A549 (cell line): Measurements from ENCODE around the gene HOXD12. TPM values are rescaled to one million over a fixed set of nuclear protein-coding genes. Genes with fewer than 3 reads are reported as not detected.

Source experiments
- ATAC-seq, 2 experiments: fragments of 200-7000 bp in 1 of 2; fragments of >200 bp in 1 of 2; cut with Nextera tagmentation in 1 of 2; cut with Tn5 transposase in 1 of 2; 3 replicates each; pipeline versions ENCODE4 v1.8.0 to v1.9.1; 2018 to 2020; ENCODE audit warnings: mild to moderate bottlenecking in 1 of 2, moderate library complexity in 1 of 2
- CTCF ChIA-PET: fragments of 300-600 bp; sonication (Branson Sonifier 250); formaldehyde crosslinking; extraction: SDS; loops from one replicate; lab custom pipeline; 2021; ENCODE audit warnings: antibody characterized with exemption, inconsistent platforms; lab: Yijun Ruan, JAX
- POLR2A ChIA-PET: fragments of 350-600 bp; formaldehyde crosslinking; extraction: SDS; loops from one replicate; lab custom pipeline; 2021; ENCODE audit warnings: antibody characterized with exemption, inconsistent platforms; lab: Yijun Ruan, JAX
- DNase-seq, 2 experiments: peaks; one replicate each; pipeline versions ENCODE4 v3.0.0 to v3.0.0-alpha.2; 2011 to 2016; ENCODE audit warnings: low read depth in 1 of 2, low spot score in 1 of 2
- FAIRE-seq: peaks from 2 replicates; lab custom pipeline; 2011; peaks lifted over from hg19 to GRCh38; lab: Jason Lieb, UNC
- H3K27ac ChIP-seq, 2 experiments: fragments of >200 bp; sonication (Bioruptor Twin); formaldehyde crosslinking; 3 replicates each; pipeline ENCODE4 v1.5.1; 2016 to 2017
- H3K4me1 ChIP-seq: fragments of >200 bp; sonication (Bioruptor Twin); formaldehyde crosslinking; 3 replicates; pipeline ENCODE4 v1.6.1; 2016
- H3K4me2 ChIP-seq: fragments of >200 bp; sonication (Bioruptor Twin); formaldehyde crosslinking; 3 replicates; pipeline ENCODE4 v1.6.1; 2016
- H3K4me3 ChIP-seq: fragments of >200 bp; sonication (Bioruptor Twin); formaldehyde crosslinking; 3 replicates; pipeline ENCODE4 v1.5.1; 2016
- H3K9me3 ChIP-seq: fragments of >200 bp; sonication (Bioruptor Twin); formaldehyde crosslinking; 3 replicates; pipeline ENCODE4 v1.6.1; 2016
- ATOH8 ChIP-seq: fragments of 250-450 bp; sonication (Bioruptor Pico); IDR thresholded peaks from 2 replicates; pipeline ENCODE4 v1.5.0; 2020; ENCODE audit warnings: low read depth, mild to moderate bottlenecking, moderate library complexity
- CEBPB ChIP-seq, 2 experiments: fragments of >200 bp in 1 of 2; sonication (Bioruptor Twin) in 1 of 2; formaldehyde crosslinking in 1 of 2; IDR thresholded peaks; 2 replicates each; pipeline ENCODE4 v1.6.1; 2012 to 2016
- CHD2 ChIP-seq: fragments of 150-350 bp; IDR thresholded peaks from 2 replicates; pipeline ENCODE4 v1.6.1; 2014; ENCODE audit warnings: low read length; ENCODE audit not compliant: partially characterized antibody
- E2F6 ChIP-seq: IDR thresholded peaks from 2 replicates; pipeline ENCODE4 v1.6.1; 2012; ENCODE audit warnings: low read depth, borderline replicate concordance
- EHMT2 ChIP-seq: fragments of 200-600 bp; sonication (generic); IDR thresholded peaks from 2 replicates; pipeline ENCODE4 v1.6.1; 2016; ENCODE audit warnings: antibody characterized with exemption, low read depth, mild to moderate bottlenecking, moderate library complexity
- ELK1 ChIP-seq: fragments of 150-350 bp; IDR thresholded peaks from 2 replicates; pipeline ENCODE4 v1.6.1; 2014; ENCODE audit warnings: low read depth, mild to moderate bottlenecking, low read length
- GATA3 ChIP-seq: IDR thresholded peaks from 2 replicates; pipeline ENCODE4 v1.6.1; 2012; ENCODE audit warnings: borderline replicate concordance
- JUN ChIP-seq, 2 experiments: fragments of >200 bp; sonication (Bioruptor Twin); formaldehyde crosslinking; IDR thresholded peaks; 2 replicates in 1 of 2; 3 replicates in 1 of 2; pipeline ENCODE4 v1.6.1; 2016 to 2017
- KDM5A ChIP-seq: fragments of 200-600 bp; sonication (generic); IDR thresholded peaks from 2 replicates; pipeline ENCODE4 v1.6.1; 2016; ENCODE audit warnings: antibody characterized with exemption, mild to moderate bottlenecking
- MAFK ChIP-seq: fragments of 450-650 bp; IDR thresholded peaks from 2 replicates; pipeline ENCODE4 v1.6.1; 2014; ENCODE audit not compliant: partially characterized antibody
- NPAS2 ChIP-seq: fragments of 250-450 bp; sonication (Bioruptor Pico); IDR thresholded peaks from 2 replicates; pipeline ENCODE4 v1.8.0; 2022; ENCODE audit warnings: mild to moderate bottlenecking, moderate library complexity, borderline replicate concordance
- RAD21 ChIP-seq, 2 experiments: fragments of >200 bp in 1 of 2; sonication (Bioruptor Twin) in 1 of 2; formaldehyde crosslinking in 1 of 2; IDR thresholded peaks in 1 of 2; conservative IDR thresholded peaks in 1 of 2; 2 replicates in 1 of 2; 3 replicates in 1 of 2; pipeline ENCODE4 v1.6.1; 2012 to 2018; ENCODE audit warnings: inconsistent platforms in 1 of 2
- REST ChIP-seq: fragments of 200-600 bp; sonication (generic); IDR thresholded peaks from 2 replicates; pipeline ENCODE4 v1.6.1; 2016; ENCODE audit warnings: antibody characterized with exemption, mild to moderate bottlenecking, moderate library complexity
- SMC3 ChIP-seq: fragments of >200 bp; sonication (Bioruptor Twin); formaldehyde crosslinking; IDR thresholded peaks from 3 replicates; pipeline ENCODE4 v1.6.1; 2018; ENCODE audit warnings: inconsistent platforms
- SREBF2 ChIP-seq: fragments of 450-650 bp; IDR thresholded peaks from 2 replicates; pipeline ENCODE4 v1.6.1; 2014; ENCODE audit warnings: mild to moderate bottlenecking, moderate library complexity
- USF2 ChIP-seq: fragments of 450-650 bp; IDR thresholded peaks from 2 replicates; pipeline ENCODE4 v1.6.1; 2014; ENCODE audit warnings: antibody characterized with exemption
- ZNF302 ChIP-seq: fragments of 250-450 bp; sonication (Bioruptor Pico); IDR thresholded peaks from 2 replicates; pipeline ENCODE4 v1.9.0; 2021; ENCODE audit warnings: inconsistent platforms, mild to moderate bottlenecking, moderate library complexity
- WGBS: methylation state at CpG from one replicate; pipeline ENCODE4 v1.1.6; 2017; ENCODE audit errors: missing lambda C conversion rate; 5-methylcytosine and 5-hydroxymethylcytosine counted together
- polyA plus RNA-seq, 4 experiments: library from polyadenylated mRNA; depleted of rRNA in 3 of 4; stranded (reverse); fragments of >200 nt; fragmentation: RNase III in 1 of 4; extraction: RNeasy Plus Mini Kit Qiagen cat#74134 plus additional on column Dnase treatment in 1 of 4; gene quantifications; 2 replicates in 3 of 4; 3 replicates in 1 of 4; pipeline ENCODE4 v1.2.3, GENCODE V29; 2011 to 2017
- TF ChIP-seq, protein P1 (sequence below): IDR thresholded peaks from 2 replicates; pipeline ENCODE4 v1.6.1; 2012

HOXD12 gene
- polyA plus RNA-seq, 2 of the 4 experiments (the other 2 are of a cell fraction): not detected

- ChIA-PET CTCF (interaction anchor here (3.3 kb wide), 1 partner anchor 13 kb away, joined by 18 read pairs; no protein-coding TSS in a partner anchor), POLR2A (no interaction called here)
- ATAC-seq (no peak), DNase-seq (no peak), FAIRE-seq (no peak)
- Histone ChIP-seq H3K27ac (no peak overlapping the region), H3K4me1 (no peaks in the 10 kb centered on the region), H3K4me2 (no peak overlapping the region), H3K4me3 (no peak overlapping the region), H3K9me3 (no peaks in the 10 kb centered on the region)
- WGBS: 75% methylated on average over 47 of the region's 56 CpGs
- TF ChIP-seq, protein P1, sequence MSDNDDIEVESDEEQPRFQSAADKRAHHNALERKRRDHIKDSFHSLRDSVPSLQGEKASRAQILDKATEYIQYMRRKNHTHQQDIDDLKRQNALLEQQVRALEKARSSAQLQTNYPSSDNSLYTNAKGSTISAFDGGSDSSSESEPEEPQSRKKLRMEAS: no peak
- no peak for TF ChIP-seq SMC3
- TF ChIP-seq EHMT2: no peak
- no peak for TF ChIP-seq ELK1
- no peak for TF ChIP-seq CEBPB (IDR thresholded peaks at IDR 0.05)
- TF ChIP-seq USF2: no peak
These were observed 32.7 kb upstream of the HOXD12 start for GRCh38 chr2:176066645-176067588.

DNA sequence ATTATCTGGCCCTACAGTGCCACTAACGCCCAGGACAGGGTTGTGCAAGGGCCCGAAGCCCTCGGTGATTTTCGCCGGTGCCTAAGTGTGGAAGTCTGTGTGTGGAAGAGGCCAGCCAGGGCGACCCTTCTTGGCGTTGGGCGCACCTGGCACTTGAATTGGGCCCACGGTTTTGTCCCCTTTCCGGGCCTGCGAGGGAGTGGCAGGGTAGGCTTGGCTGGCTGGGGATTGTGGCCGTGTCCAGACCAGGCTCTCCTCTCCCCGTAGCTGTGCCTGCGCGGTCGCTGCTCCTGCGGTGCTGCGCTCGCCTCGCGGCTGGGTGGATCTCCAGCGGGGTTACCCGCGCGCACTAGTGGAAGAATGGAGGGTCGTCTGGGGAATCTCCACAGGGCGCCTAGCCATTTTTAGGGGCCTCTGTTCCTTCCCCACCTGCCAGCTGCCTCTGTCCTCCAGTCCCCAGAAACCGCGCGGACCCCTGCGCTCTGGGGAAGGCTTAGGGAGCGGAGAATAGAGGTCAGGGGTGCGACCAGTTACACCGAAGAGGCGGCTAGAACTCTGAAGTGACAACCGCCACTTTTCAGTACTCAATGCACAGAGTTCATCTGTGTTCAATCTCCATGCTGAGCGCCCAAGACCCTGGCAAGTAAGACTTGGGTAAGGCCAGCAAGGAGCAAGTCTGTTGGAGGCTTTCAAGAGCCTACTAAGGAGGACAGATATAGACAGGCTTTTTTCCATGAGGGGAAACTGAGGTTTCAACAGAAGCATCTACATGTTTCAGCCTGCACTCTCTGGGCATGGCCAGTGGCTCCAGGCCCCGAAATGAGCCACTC lies 31.8 kb upstream of the HOXD12 start:
- Histone ChIP-seq H3K27ac (no peak overlapping the region), H3K4me3 (no peak overlapping the region), H3K4me2 (no peak overlapping the region), H3K4me1 (no peaks in the 10 kb centered on the region), H3K9me3 (no peaks in the 10 kb centered on the region)
- 68% methylated on average over 35 of the region's 38 CpGs for WGBS
- FAIRE-seq (no peak), ATAC-seq (no peak), DNase-seq (no peak)
- ChIA-PET CTCF (interaction anchor here (3.3 kb wide), 1 partner anchor 12 kb away, joined by 18 read pairs; no protein-coding TSS in a partner anchor), POLR2A (no interaction called here)
- no peak for TF ChIP-seq REST
- no peak for TF ChIP-seq JUN (IDR thresholded peaks at IDR 0.05)
- TF ChIP-seq NPAS2 (CRISPR knock-in tag): no peak
- TF ChIP-seq SREBF2: no peak
- TF ChIP-seq ZNF302: no peak
- no peak for TF ChIP-seq CHD2
- TF ChIP-seq KDM5A: no peak
- TF ChIP-seq MAFK: no peak
- TF ChIP-seq RAD21 (conservative IDR thresholded peaks at IDR 0.05 in 1 of 2, IDR thresholded peaks at IDR 0.05 in 1 of 2): no peak
- TF ChIP-seq E2F6: no peak
- TF ChIP-seq ATOH8 (CRISPR knock-in tag): no peak
- no peak for TF ChIP-seq GATA3
